MM.1S (cell line): ENCODE results near the gene TCF7L2.

Experiments used
- DNase-seq: peaks from one replicate; pipeline ENCODE4 v3.0.0-alpha.2; 2015
- H2AFZ ChIP-seq: fragments of 300-600 bp; sonication (generic); 2 replicates; pipeline ENCODE4 v1.6.0; 2016; ENCODE audit warnings: antibody characterized with exemption, low read length
- H3F3A ChIP-seq: fragments of 300-600 bp; sonication (generic); 2 replicates; pipeline ENCODE4 v1.6.1; 2016; ENCODE audit warnings: mild to moderate bottlenecking, antibody characterized with exemption, low read length, moderate library complexity, mixed read lengths; ENCODE audit not compliant: insufficient read depth
- H3K27ac ChIP-seq: fragments of 300-600 bp; sonication (generic); 2 replicates; pipeline ENCODE4 v1.5.1; 2016; ENCODE audit warnings: mild to moderate bottlenecking, low read length
- H3K27me3 ChIP-seq: fragments of 300-600 bp; sonication (generic); replicated peaks from 2 replicates; pipeline ENCODE4 v1.6.0; 2016; ENCODE audit warnings: low read length; ENCODE audit not compliant: insufficient read depth
- H3K36me3 ChIP-seq: fragments of 300-600 bp; sonication (generic); replicated peaks from 2 replicates; pipeline ENCODE4 v1.6.1; 2016; ENCODE audit warnings: mild to moderate bottlenecking, low read length, mixed read lengths; ENCODE audit not compliant: insufficient read depth
- H3K4me1 ChIP-seq: fragments of 300-600 bp; sonication (generic); 2 replicates; pipeline ENCODE4 v1.6.1; 2016; ENCODE audit warnings: low read length, mixed read lengths
- H3K4me2 ChIP-seq: fragments of 300-600 bp; sonication (generic); 2 replicates; pipeline ENCODE4 v1.6.0; 2016; ENCODE audit warnings: low read depth, low read length
- H3K4me3 ChIP-seq: fragments of 300-600 bp; sonication (generic); 2 replicates; pipeline ENCODE4 v1.5.1; 2016; ENCODE audit warnings: low read length, mixed read lengths
- H3K79me2 ChIP-seq: fragments of 300-600 bp; sonication (generic); 2 replicates; pipeline ENCODE4 v1.6.1; 2016; ENCODE audit warnings: mixed run types, low read length, mixed read lengths
- H3K9ac ChIP-seq: fragments of 300-600 bp; sonication (generic); 2 replicates; pipeline ENCODE4 v1.6.1; 2016; ENCODE audit warnings: low read length, mixed read lengths
- H3K9me2 ChIP-seq: fragments of 300-600 bp; sonication (generic); replicated peaks from 2 replicates; pipeline ENCODE4 v1.6.1; 2016; ENCODE audit warnings: mild to moderate bottlenecking, low read length, mixed read lengths; ENCODE audit not compliant: insufficient read depth
- H3K9me3 ChIP-seq: fragments of 300-600 bp; sonication (generic); replicated peaks from 2 replicates; pipeline ENCODE4 v1.6.1; 2016; ENCODE audit warnings: mild to moderate bottlenecking, low read length, mixed read lengths; ENCODE audit not compliant: insufficient read depth
- H4K20me1 ChIP-seq: fragments of 300-600 bp; sonication (generic); 2 replicates; pipeline ENCODE4 v1.6.1; 2016; ENCODE audit warnings: mild to moderate bottlenecking, low read length, moderate library complexity, mixed read lengths; ENCODE audit not compliant: insufficient read depth
- EZH2 ChIP-seq: fragments of 300-600 bp; sonication (generic); optimal IDR thresholded peaks from 2 replicates; pipeline ENCODE3; 2017; ENCODE audit warnings: low read depth, mild to moderate bottlenecking, antibody characterized with exemption, low read length, mixed read lengths
- EZH2phosphoT487 ChIP-seq: fragments of 300-600 bp; sonication (generic); IDR thresholded peaks from 2 replicates; pipeline ENCODE4 v1.6.1; 2018; ENCODE audit warnings: antibody characterized with exemption, low read length
- TF ChIP-seq, protein P1 (sequence below): fragments of 300-600 bp; sonication (generic); IDR thresholded peaks from 2 replicates; pipeline ENCODE4 v1.5.1; 2016; ENCODE audit warnings: antibody characterized with exemption, low read length, mixed read lengths

Gene TCF7L2

DNA sequence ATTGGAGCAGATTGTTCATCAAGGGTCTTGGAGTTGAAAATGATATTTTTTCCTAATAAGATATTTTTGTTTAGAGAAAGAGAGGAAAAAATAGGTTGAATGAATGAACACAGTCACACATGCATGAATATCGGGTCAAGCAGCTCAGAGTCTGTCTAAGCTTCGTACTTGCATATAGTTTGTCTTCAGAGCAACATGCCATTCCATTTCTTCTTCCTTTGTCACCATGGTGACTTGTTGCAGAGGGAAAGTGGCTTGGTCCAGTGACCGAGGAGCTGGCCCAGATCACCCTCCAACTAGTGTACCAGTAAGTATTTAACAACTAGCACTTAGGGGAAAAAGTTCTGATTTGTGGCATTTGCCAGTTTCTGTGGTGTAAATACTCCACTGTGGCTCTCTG lies 232.1 kb downstream of the TCF7L2 start:
- Histone ChIP-seq H3K4me3 (no peak overlapping the region), H2AFZ (no peak overlapping the region), H3K27ac (no peak overlapping the region), H3K9me2 (no peaks in the 10 kb centered on the region), H3K27me3 (no peaks in the 10 kb centered on the region; the same call in 1 of the 2 replicates), H3K36me3 (no peaks in the 10 kb centered on the region), H3K4me1 (no peaks in the 10 kb centered on the region), H3K9me3 (no peaks in the 10 kb centered on the region), H3F3A (no peaks in the 10 kb centered on the region), H3K4me2 (no peak overlapping the region), H3K9ac (no peak overlapping the region), H3K79me2 (no peaks in the 10 kb centered on the region), H4K20me1 (no peaks in the 10 kb centered on the region)
- TF ChIP-seq EZH2phosphoT487: no peak
- DNase-seq: no peak

- Histone ChIP-seq H3F3A (no peaks in the 10 kb centered on the region), H3K9me3 (no peaks in the 10 kb centered on the region), H3K79me2 (no peaks in the 10 kb centered on the region), H3K27me3 (no peaks in the 10 kb centered on the region), H4K20me1 (no peaks in the 10 kb centered on the region), H3K36me3 (no peaks in the 10 kb centered on the region), H3K4me1 (no peaks in the 10 kb centered on the region), H3K4me3 (no peak overlapping the region), H3K9me2 (no peaks in the 10 kb centered on the region), H3K27ac (no peak overlapping the region), H2AFZ (no peak overlapping the region), H3K4me2 (no peak overlapping the region), H3K9ac (no peak overlapping the region)
- DNase-seq: no peak
- TF ChIP-seq, protein P1, sequence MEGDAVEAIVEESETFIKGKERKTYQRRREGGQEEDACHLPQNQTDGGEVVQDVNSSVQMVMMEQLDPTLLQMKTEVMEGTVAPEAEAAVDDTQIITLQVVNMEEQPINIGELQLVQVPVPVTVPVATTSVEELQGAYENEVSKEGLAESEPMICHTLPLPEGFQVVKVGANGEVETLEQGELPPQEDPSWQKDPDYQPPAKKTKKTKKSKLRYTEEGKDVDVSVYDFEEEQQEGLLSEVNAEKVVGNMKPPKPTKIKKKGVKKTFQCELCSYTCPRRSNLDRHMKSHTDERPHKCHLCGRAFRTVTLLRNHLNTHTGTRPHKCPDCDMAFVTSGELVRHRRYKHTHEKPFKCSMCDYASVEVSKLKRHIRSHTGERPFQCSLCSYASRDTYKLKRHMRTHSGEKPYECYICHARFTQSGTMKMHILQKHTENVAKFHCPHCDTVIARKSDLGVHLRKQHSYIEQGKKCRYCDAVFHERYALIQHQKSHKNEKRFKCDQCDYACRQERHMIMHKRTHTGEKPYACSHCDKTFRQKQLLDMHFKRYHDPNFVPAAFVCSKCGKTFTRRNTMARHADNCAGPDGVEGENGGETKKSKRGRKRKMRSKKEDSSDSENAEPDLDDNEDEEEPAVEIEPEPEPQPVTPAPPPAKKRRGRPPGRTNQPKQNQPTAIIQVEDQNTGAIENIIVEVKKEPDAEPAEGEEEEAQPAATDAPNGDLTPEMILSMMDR: no peak
- TF ChIP-seq EZH2 (no peak), EZH2phosphoT487 (no peak)
Measured at GRCh38 chr10:113183573-113183972, 233.5 kb downstream of the TCF7L2 start.

DNA sequence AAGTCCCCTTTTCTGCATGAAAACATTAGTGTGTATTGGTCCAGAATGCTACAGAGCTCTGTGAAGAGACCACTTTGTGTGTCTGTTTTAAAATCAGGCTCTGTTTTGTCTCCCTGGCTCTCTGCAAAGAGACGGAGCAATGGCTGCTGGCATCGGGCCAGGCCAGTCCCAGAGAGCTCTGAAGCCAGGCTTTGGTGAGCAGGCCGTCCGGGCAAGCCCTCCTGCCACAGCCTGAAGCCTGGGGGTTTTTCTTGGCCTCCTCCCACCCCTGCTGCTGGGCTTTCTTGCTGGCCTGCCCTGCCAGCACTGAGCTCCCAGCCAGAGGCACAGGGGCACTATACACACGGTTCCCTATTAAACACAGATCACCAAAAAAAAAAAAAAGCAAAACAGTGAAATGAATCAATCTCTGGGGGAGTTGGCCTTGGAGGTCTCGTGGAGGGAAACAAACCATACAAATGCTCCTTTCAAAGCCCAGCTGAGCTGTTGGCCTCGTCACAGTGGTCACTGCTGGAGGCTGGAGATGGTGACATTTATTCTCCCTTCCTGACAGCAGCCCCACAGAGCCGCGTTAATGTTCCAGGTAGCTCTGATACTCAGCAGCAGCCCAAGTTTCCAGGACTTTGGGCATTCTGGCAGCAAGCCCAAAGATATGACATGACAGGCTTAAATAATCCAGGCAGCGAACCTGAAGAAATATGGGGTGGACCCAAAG lies 237.2 kb downstream of the TCF7L2 start:
- no peak for DNase-seq
- Histone ChIP-seq H3F3A (no peaks in the 10 kb centered on the region), H3K4me1 (no peaks in the 10 kb centered on the region), H3K9me3 (no peaks in the 10 kb centered on the region), H3K9ac (no peak overlapping the region), H3K27ac (no peak overlapping the region), H3K4me2 (no peak overlapping the region), H3K9me2 (no peaks in the 10 kb centered on the region), H3K36me3 (no peaks in the 10 kb centered on the region), H2AFZ (no peak overlapping the region), H3K79me2 (no peaks in the 10 kb centered on the region), H3K27me3 (no peaks in the 10 kb centered on the region), H3K4me3 (no peak overlapping the region), H4K20me1 (no peaks in the 10 kb centered on the region)
- no peak for TF ChIP-seq EZH2phosphoT487
- TF ChIP-seq, protein P1: no peak
- TF ChIP-seq EZH2: no peak

GRCh38 chr10:113199459-113199858 lies 249.4 kb downstream of the TCF7L2 start:
- H3K9ac ChIP-seq: no peak overlapping the region
- H2AFZ ChIP-seq: no peak overlapping the region
- H3F3A ChIP-seq: no peaks in the 10 kb centered on the region
- DNase-seq: no peak
- no peaks in the 10 kb centered on the region for H3K27me3 ChIP-seq
- H4K20me1 ChIP-seq: no peaks in the 10 kb centered on the region
- no peaks in the 10 kb centered on the region for H3K79me2 ChIP-seq
- TF ChIP-seq EZH2 (no peak), EZH2phosphoT487 (no peak)
- TF ChIP-seq, protein P1: no peak
- no peaks in the 10 kb centered on the region for H3K36me3 ChIP-seq
- no peaks in the 10 kb centered on the region for H3K4me1 ChIP-seq
- H3K27ac ChIP-seq: no peak overlapping the region
- no peaks in the 10 kb centered on the region for H3K9me2 ChIP-seq
- no peaks in the 10 kb centered on the region for H3K9me3 ChIP-seq
- H3K4me2 ChIP-seq: no peak overlapping the region
- no peak overlapping the region for H3K4me3 ChIP-seq
